Activated effector memory CD4-positive, alpha-beta T cell treated with anti-CD3 and anti-CD28 coated beads, Interleukin-2, amount 50 U/mL, for 16 hours (primary cell): ENCODE results near the gene TMTC2.
"Not testable (repeated sequence)": the region's sequence is repeated elsewhere in the genome, so short reads cannot be mapped to it uniquely, and the experiment has no call there.

Experiments
- DNase-seq: peaks from one replicate; pipeline ENCODE4 v3.0.0-alpha.2; 2020

The TMTC2 gene

DNA sequence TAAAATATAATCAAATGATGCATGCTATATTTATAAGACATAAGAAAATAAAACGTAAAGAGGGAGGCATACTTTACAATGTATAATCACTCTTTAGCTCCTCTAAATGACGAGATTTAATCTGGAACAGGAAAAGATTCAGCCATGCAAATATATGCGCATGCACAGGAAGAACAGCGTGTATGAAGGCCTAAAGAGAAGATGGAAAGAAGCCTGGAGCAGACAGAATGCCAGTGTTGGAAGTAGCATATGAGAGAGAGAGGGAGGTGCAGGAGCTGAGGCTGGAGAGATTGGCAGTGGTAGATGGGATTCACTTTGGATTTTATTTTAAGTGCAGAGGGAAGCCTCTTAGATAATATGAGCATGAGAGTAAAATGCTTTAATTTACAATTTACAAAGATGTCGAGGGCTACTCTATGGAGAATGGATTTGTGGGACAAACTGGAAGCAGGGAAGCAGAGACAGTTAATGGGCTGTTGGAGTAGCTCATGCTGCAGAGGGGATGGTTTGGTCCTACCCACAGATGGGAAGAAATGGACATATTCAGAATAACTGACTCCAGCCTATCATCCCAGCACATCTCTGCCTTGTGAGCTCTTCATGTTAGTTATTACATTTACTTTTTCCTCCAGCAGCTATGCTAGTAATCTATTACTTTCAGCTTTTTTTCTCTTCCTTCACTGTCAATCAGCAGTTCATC is 411.1 kb downstream of the TMTC2 start:
- DNase-seq, result no peak

DNA sequence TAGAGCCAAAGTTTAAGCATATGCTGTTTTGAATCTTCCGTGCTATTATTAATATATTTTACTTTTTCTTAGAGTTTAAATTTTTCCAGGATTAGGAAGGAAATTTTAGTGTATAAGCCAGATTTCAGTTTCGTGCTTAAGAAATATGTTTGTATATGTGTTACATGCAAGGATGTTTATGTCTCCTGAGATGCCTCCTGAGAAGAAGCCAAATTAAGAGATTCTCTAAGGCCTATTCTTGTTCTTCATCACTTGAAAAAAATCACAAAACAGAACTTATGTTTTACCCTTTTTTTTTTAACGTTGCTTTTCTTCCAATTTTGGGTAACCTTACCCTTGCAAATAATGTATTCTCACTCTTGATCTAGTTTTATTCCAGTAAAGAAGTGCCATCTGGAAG is 412.7 kb downstream of the TMTC2 start:
- no peak for DNase-seq

GRCh38 chr12:83102499-83102898 is 415.8 kb downstream of the TMTC2 start:
- no peak for DNase-seq

DNA sequence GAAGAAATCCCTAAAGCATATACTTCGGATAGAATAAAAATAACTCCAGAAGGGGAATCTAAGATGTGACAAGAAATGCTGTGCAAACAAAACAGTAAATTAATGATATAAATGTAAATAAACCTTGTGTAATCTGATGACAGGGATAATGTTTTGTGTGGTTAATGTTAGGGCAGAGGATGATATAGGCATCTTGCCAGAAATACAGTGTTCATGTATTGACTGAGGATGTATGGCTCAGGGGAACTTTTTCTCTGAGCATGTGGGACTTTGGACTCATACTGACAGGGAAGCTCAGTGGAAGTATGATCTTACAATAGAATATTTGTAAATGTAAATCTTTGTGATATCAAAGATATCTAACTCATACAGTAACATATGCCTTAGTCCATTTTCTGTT is 420.2 kb downstream of the TMTC2 start:
- DNase-seq, result no peak

DNA sequence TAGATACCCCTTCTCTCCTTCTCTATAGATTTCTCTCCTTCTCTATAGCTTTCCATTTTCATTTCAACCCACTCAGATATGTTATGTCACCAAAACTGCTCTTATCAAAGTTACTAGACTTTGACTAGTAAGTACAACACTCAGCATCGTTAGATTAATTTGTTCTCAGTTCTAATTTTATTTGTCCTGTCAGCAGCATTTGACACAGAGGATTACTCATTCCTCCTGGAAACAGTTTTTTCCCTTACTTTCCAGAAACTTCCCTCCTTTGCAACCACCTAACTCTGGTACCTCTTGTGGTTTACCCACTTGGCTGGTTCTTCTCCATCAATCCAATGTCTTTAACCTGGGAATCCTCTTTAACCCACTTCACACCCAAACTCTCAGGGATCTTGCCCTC is 423.7 kb downstream of the TMTC2 start:
- DNase-seq, result no peak

GRCh38 chr12:83113945-83114344 is 427.2 kb downstream of the TMTC2 start:
- no peak for DNase-seq

DNA sequence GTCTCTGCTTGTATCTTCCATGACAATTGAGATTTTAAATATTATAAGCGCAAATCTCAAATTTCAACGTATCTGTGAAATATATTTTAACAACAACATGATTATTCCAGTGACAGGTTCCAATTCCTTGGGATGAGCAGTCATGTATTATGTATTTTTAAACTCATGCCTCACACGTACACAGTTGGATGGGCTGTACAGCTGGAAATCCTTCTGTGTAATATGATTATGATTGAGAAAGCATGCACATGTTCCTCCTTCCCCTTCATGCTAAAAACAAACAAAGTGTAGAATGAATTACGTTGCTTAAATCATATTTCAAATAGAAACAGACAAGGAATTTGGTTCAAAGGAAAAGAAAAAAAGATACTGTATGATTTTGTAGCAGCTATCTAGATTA is 428.3 kb downstream of the TMTC2 start:
- no peak for DNase-seq

GRCh38 chr12:83117926-83118325 is 431.2 kb downstream of the TMTC2 start:
- not testable (repeated sequence) for DNase-seq

- DNase-seq, result no peak
These were observed 435.4 kb downstream of the TMTC2 start for GRCh38 chr12:83121897-83122622.

GRCh38 chr12:83122623-83122934 is 435.9 kb downstream of the TMTC2 start:
- DNase-seq, result no peak

GRCh38 chr12:83123039-83123438 is 436.3 kb downstream of the TMTC2 start:
- DNase-seq, result no peak

- no peak for DNase-seq
These were observed 441.8 kb downstream of the TMTC2 start for GRCh38 chr12:83128540-83128939.

GRCh38 chr12:83130178-83130577 is 443.5 kb downstream of the TMTC2 start:
- DNase-seq, result no peak

- DNase-seq, result no peak
These were observed 445.7 kb downstream of the TMTC2 start for GRCh38 chr12:83132360-83132759.

GRCh38 chr12:83136411-83136810 is 449.7 kb downstream of the TMTC2 start:
- DNase-seq, result no peak

GRCh38 chr12:83140135-83140534 is 453.4 kb downstream of the TMTC2 start:
- DNase-seq, result no peak

DNA sequence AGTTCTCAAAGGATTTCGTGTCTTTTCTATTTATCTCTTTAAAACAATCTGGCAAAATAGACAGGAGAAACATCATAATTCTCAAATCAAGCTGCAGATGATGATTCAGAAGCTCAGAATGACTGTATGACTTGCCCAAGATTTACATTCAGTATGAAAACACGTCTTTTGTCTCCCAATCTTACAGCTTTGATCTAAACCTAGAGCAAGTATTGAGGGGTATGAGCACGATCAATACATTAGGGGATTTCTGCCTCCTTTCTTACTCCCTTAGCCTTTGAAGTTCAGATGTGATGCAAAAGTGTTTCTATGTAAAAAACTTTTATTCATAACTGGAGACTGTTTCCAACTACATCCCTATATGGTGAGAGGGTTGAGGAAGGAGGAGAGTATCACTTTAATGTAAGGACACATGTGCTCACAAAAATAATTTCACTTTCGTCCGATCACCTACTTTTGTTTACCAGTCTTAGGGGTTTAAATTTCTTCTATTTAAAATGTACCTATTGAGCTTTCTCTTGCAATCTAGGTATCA is 454.8 kb downstream of the TMTC2 start:
- no peak for DNase-seq

- no peak for DNase-seq
These were observed 456.2 kb downstream of the TMTC2 start for GRCh38 chr12:83142914-83143313.

GRCh38 chr12:83143950-83144349 is 457.2 kb downstream of the TMTC2 start:
- no peak for DNase-seq

- no peak for DNase-seq
These were observed 458.7 kb downstream of the TMTC2 start for GRCh38 chr12:83145325-83145840.

DNA sequence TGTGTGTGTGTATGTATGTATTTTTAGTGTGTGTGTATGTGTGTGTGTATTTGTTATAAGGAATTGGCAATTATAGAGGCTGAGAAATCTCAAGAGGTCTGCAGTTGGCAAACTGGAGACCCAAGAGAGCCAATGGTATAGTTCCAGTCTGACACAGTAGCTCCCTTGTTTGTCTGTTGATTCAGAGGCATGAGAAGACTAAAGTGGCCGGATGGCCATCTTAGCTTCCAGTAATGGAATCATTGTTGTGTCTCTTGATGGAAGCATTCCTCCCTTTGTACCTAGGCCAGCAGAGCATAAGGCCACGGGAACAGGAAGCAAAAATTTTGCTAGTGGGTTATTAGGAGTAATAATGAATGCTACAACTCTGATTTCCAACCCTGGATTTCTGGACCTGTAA is 460.6 kb downstream of the TMTC2 start:
- DNase-seq, result no peak

DNA sequence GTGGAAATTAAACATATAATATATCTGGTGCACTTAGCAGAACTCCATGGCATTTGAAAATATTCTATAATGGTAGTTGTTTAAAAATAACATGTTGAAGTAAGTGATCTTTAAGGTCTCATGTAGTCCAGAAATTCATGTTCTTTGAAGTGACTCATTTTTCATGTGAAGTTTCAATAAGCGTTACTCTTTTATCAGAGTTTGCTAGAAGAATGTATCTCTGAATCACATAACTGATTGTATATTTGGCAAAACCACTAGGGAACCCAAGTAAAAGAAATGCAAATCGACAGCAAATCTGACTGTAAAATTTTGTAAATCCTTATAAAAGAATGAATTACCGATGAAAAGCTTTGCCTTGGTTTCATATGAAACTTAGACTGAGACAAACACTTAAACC is 463.3 kb downstream of the TMTC2 start:
- no peak for DNase-seq

- DNase-seq, result no peak
These were observed 463.9 kb downstream of the TMTC2 start for GRCh38 chr12:83150465-83151189.

DNA sequence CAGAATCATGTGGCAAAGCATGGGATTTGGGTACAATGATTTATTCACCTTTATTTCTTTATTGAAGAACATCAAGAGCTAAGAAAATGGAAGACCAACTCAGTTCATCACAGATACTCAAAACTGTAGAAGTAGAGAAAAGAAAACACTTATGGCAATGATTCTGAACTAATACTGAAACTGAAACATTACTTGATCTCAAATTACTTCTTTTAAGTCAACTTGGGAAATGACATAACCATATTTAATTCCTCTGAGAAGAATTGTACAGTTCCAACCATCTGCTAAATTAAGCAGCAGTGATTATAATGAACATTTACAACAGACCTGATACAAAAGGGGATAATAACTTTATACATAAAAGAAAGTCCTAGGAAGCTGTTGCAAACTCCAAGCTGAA is 466.5 kb downstream of the TMTC2 start:
- no peak for DNase-seq
